NCI-H1436 (cell line): Measurements from ENCODE around the gene PROM1.
A peak's percentile ranks its signal among the peaks of the same experiment; 100 is the strongest.

Experiments used
- DNase-seq: peaks from one replicate; lab custom pipeline; 2025; lab: John Stamatoyannopoulos, UW

PROM1 gene

DNA sequence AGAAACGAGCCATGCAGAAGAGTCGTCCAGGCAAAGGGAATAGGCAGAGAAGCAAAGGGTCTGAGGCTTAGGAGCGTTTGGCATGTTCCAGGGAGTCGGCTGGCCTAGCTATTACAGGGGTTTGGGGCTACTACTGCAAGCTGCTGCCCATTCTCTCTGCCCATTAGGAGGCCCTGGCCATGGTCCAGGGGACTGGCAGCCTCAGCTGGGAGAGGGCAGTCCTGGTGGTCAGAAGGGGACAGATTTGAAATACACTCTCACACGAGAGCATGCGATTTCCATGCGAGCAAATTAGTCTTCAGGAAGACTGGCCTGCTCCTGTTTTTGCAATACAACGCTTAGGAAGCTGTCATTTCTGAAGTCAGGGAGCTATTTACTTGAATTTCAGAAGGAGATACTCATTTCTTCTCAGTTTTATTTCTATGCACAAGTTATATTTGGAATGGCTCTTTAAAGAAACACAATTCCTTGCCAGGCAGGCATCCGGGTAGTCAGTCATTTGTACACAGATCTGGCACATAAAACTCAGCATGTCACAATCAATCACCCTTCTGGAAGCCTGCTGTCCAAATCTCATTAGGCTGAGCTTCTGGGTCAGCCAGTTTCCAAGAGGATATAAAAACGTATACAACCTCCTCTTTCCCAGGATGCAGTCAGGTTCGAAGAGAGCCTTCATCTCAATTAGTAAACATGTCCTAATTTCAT is 27.0 kb downstream of the PROM1 start:
- no peak for DNase-seq

DNA sequence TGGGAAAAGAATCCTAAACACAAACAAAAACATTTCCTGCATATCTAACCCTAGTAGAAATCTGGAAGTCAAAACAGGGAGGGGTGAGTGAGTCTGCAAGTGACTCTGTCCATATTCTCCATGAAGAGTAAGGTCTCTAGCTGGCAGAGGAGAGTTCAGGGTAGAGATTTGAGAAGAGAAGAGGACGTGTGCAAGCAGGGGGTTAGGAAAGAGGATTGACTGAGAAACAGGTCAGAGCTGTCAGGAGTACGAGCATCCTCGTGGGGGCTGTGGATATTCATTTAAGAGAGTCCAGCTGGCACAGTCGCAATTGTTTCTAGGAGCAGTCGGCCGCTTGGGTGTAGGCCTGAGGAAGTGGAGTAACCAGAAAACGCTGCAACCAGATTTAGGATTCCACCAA is 27.9 kb downstream of the PROM1 start:
- no peak for DNase-seq

DNA sequence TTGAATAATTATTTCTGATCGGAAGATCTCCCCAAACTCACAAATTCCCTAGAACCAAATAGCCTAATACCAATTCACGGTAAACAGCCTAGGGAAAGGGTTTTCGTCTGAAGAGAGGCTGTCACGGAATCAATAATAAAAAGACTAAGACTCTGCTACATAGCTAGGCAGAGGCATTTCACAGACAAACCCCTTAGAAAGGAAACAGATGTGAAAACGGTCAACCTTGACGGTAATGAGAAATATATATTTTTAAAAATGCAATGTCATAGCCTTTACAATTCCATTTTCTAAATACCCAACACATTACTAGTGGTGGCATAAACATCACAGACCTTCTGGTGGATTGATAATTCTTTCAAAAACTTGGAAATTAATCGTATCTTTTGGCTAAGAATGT is 28.4 kb downstream of the PROM1 start:
- DNase-seq = no peak

DNA sequence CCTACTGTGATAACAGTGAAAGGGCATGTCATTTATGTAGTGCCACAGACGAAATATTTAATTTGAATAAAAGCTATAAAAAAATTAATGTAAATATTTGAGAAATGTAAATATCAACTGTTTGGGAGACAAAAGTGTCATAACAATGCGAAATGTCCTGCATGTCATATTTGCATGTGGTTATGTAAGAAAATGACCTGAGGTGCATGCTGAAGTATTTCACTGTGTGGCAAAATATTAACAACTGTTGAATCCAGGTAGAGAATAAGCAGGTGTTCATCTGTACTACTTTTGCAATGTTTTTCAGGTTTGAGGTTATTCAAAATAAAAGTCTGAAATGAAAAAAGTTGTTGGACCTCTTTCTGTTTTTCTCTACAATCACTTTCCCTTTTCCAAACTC is 30.9 kb downstream of the PROM1 start:
- no peak for DNase-seq

DNA sequence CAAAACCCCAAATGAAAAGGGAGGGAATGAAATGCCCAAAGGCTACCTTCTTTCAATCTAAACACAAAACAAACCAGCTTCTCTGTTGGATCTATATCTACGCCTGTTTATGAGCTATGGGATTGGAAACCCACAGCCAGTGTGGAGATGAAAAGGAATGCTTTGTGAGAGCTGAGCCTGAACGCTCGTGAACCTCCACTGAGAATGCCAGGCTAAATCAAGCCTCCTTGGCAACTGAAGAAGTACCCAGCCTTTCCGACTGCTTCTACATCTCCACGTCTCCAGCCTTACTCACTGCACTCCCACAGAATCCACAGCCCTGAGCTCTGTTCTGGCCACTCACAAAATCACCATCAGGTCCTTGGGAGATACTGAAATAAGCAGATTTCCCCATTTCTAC is 31.8 kb downstream of the PROM1 start:
- DNase-seq = no peak

DNA sequence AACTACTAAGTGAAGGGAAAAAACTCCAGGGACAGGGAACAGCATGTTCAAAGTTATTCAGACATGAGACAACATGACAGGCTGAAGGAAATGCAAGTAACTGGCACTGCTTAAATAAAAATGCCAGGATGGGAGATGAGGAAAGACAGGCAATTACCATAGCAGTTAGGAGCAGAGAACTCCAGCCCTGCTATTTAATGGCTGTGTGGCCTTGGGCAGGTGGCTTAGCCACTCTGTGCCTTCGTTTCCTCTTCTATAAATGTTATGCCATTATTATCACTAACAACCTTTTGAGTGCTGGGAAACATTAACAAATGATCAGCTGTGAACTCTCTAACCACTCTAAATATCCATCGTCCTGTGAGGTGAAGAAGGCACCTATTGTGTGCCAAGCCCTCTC is 32.7 kb downstream of the PROM1 start:
- no peak for DNase-seq

DNA sequence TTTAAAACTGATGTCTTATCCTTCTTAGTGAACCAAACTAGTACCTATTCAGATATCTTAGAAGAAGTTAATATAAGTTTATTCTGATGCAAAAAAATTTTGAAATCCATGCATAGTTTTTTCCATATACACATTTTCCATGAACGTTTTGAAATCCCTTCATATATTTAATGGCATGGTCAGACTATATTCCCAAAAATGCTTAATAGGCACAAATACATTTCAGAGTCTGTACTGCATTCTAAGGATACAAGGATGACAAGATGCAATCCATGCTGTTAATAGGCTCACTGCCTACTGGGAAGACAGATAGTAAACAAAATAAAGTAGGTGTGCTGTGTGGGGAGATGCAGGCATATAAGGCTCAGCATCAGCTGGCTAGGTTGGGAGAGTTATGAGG is 33.2 kb downstream of the PROM1 start:
- no peak for DNase-seq

DNA sequence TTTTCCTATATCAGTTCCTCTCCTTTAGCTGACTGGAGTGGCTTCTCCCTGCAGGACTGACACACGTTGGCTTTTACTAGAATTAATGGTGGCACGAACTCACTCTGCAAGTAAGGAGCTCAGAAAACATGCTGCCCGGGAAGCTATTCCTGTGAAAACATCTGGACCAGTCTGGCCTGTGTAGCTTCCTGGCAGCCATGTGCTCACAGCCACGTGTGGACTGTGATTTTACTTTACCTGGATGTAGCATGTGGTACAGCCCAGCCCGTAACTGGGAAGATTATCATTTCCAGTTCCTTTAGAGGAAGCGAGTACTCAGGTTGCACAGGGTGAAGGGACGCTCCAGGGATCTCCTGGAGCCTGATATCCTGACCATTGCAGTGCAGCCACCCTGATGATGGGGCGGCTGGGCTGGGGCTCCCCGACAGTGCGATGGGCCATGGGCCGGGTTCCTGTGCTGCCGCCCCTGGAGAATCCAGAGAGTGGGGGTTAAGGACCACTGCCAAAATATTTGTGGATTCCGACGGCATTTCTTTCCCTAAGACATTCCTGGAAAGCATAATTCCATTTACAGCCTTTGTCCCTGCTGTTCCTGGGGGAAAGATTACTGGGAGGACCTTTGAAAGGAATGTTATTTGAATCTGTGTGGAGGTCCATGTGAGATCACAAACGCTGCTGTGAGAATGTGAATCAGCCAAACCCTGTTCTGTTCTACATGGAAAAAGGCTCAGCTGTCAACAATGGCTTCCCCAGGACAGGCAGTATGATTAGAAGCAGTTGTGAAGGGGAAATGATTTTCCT is 35.0 kb downstream of the PROM1 start:
- DNase-seq = no peak

DNA sequence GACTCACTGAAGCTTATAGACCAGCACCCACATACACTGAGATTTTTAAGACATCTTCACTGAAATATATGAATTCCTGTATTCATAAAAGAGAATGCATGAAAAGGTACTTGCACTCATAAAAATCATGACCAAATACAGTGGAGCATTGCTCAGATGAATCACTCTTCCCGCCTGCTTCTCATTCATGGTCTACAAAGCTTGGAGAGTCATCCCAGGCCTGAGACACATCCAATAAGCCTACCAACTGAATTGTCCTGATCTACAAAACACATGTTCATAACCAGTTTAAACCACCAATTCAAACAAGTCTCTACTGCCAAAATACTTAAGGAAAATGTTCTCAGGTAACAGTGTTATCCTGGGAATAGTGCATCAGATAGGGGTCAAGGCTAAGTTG is 38.1 kb downstream of the PROM1 start:
- no peak for DNase-seq

DNA sequence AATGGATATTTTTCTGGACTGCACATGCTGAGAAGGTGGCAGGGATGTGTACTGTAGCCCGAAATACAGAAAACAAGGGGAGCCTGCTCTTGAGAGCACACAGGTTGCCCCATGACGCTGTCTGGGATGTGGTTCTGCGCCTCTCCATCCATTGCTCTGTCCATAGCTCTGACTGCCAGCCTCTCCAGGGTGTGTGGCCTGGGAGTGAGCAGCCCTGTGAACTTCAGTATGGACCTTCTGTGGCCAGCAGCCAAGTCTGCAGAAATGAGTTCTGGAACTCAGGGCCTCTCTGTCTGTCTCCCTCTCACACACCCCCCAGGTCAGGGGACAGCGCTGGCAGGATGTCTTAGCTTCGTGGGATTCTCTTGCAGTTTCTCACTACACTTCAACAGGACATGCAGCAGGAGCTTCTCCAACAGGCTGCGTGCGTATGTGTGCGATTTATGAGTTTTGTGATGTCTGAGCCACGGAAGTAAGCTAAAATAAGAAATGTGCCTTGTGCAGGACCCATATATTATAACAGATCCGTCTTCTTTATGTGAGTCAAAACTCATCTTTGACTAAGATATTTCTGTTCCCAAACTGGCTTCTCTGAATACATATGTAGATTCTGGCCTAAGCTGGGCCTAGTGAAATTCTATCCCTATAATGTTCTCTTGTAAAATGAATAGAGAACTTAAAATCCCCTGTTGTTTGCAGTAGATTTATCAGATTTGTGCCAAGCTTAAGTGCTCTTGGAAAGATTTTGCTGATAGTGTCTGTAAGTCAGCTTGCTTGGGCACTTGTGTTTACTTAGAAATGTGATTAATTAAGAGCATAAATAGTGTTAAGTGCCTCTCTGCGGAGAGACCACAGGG is 40.0 kb downstream of the PROM1 start:
- no peak for DNase-seq

DNA sequence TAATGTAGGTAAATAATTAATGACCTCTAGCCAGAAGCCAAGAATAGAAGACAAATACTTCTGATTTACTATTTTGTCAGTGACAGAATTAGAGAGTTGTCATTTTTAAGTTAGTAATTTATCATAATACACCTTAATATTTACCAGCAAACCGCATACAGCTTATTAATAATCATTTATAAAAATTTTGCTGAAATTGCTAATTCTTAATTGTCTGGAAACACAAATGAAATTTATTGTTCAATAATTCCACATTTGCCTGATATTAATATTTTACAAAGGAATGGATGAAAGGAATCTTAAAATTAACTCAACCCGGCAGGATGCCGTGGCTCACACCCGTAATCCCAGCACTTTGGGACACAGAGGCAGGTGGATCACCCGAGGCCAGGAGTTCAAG is 44.7 kb downstream of the PROM1 start:
- DNase-seq = no peak

DNA sequence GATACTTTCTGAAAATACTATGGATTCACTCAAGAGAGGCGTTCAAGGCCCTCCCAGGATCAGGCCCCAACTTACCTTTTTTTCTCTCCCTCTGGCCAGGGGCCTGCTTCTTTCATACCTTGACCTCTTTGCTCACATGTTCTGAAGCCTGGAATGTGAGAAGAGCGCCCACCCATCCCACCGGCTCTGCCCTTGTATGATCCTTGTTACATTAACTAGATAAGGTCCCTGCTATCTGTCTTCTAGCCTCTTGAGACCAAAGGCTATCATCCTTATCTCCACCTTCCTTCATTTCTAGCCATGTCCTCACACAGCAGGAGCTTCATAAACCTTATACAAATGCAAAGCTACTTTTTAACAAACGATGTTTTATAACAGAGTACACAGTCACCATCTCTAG is 45.9 kb downstream of the PROM1 start:
- no peak for DNase-seq

DNA sequence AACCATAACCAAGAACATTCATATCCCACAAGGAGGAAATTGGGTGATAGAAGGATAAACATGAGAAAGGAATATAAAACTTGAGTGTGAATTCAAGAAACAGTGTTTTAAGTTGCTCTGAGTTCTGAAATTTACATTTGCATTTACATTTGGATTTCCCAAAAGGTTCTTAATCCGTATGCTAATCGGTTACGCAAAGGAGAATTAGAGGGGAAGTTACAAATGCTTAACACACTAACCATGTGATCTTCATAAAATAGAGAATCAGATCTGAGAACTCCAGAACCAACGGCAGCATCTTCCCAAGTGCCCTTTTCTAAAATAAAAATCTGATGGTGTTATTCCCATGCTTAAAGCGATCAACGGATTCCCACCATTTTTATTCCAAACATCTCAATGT is 48.0 kb downstream of the PROM1 start:
- DNase-seq = no peak

DNA sequence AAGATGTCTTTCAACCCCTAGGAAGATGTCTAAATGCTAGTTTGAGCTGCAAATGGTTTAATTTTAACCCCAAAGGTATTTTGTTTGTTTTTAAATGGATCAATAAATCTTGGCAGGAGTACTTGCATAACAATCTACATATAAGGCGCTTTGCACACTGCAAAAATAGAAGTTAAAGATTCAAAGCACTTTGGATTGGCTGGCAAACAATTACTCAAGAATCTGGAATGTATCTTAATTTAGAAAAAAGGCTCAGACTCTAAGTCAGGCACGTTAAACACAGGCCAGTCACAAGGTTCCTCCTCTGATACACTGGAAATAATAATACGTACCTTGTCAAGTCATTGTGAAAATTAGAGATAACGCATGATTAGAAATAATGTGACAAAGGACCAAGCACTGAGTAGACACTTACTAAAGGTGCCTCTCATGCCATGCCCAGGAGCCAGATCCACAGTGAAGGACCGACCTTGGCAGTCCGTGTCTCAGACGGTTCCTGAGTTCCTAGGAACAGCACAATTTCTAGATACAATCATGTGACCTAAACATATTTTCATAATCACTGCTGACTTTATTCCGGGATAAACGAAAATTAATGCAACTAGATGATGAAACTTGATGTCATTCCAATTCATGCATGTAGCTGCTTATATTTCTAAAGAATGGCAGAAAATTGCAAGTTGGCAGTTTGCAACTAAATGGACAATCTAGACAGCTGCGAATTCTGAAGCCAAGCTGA is 49.6 kb downstream of the PROM1 start:
- no peak for DNase-seq

DNA sequence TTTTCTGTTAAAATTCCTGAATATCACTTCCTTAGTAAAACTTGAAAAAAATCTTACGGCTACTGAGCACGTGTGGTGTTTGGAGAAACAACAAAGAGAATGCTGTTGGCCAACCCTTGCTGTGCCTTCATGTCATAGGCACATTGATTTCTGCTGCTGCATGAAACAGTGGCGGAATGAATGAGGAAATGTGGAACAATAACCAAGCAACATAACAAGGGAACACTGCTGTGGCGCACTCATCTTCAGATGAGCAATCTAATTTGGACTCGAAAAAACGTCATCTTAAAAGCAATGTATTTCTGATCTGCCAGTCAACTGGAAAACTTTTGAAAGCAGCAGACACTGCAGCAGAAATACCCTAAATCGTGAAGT is 51.4 kb downstream of the PROM1 start:
- DNase-seq = no peak

DNA sequence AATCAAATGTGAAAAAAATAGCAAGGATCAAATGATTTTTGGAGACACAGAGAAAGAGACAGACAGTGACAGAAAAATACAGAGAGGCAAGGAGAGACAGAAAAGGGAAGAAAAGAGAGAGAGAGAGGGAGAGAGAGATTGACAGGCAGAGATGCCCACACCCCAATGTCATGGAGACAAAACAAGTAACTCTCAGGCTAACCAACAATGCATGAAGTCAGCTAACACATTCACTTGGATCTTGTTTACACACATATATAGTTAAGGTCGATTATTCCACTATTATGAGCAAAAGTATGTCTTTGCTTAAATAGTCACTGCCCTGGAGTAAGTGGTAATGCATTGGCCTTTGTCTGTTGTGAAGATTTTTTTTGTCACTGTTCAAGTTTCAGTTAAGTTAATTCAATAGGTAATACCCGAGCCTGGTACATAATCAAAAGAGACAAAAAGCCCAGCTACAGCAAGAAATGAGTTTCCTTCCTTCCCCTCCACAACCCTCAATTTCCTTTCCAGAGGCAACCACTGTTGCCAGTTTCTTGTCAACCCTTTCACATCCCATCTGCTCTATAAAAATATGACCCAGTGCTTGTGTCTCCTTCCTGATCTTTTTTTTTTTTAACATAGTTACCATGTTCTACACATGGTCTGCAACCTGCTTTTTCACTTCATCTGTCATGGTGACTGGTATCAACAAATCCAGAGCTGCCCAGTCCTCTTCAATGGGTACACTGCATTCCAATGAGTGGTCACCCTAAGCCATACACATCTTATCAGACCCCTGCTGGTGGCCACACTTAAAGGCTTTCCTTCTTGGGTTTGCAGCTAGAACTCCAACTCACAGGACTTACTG is 52.1 kb downstream of the PROM1 start:
- no peak for DNase-seq

DNA sequence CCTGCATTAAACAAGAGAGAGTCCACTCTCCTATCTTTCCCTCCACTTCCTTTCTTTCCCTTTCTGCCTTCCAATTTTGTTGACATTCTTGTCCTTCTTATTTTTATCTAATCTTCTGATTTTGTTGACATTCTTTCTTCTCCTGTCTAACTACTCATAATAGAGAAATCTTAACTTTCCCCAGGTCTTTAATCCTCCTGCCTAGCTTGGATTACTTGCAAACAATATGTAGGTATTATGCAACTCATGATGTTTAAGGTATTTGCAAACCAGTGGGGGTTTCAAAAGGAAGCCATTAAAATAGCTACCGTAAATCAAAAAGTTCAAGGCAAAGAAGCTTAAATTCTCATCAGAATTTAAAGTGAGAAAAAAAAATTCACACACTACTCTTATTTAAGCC is 53.9 kb downstream of the PROM1 start:
- no peak for DNase-seq

DNA sequence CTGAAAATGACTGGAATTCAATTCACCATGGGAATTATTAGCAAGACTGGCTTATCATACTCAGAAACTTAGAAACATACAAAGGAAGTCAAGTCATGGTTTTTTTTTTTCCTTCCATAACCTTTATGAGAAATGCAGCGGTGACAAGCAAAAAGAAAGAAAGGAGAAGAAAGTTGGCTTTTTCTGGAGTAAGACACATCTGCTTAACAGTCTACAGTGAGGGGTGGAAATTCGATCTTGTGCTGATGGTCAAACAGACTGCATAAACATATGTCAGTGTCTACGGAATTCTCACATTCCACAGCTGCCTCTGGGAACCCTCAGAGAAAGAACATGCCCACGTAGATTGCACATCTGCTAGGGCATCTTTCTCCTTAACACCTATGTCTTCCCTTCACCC is 54.6 kb downstream of the PROM1 start:
- no peak for DNase-seq

DNA sequence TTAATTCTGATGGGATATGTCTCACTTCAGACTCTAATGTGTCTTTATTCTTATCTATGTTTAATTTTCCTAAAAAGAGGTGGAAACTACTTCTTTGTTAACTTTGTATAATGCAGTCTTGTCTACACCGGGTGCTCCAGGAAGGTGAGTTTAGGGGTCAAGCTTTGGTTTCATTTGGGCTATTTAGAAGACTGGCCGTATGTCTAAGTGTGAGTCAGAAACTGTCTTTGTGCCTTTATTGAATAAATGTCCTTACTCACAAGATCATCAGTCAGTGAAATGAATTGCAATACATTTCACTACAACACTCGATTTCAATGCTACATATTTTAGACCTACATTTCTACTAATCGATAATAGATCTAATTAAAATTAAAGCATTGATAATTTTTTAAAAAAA is 56.2 kb downstream of the PROM1 start:
- DNase-seq = no peak

DNA sequence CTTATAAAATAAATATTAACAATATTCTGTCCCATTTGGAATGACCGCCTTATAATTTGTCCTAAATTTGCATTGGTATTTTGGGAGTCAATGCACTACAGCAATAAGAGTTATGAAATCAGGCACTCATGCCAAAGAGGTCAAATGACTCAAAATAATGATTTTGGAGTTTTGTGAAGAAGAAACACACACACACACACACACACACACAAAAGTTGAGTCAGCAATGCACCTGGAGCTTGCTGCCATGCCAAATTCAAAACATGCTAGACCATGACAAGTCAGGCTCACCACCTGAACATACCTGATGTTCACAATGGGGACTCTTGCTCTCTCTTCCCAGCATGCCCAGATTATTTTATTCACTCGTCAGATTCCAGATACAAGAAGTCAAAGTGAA is 56.7 kb downstream of the PROM1 start:
- no peak for DNase-seq

DNA sequence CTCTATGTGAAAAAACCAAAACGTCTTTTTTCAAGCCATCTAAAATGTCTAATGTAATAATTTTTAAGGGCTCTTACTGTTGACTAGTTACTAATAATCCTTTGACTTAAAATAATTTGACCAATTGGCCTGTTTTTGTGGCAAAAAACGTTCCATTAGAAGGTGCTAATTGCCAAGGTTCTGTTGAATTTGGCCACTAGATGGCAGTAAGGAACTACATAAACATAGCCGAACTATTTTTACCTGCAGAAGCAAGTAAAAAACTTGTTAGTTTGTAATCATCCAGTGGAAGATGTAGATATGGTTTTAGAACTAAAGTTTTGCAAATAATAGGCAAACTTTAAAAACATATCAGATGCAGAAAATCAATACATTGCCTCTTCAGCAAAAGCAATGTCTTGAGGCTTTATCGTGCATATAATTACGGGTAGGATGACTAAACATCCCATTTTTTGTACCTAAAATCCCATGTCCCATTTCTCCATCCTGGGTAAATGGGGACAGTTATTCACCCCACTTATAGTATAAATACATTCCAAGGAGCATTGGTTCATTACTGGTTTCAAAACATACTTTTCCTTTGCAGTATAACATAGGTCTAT is 57.6 kb downstream of the PROM1 start:
- peak; percentile 22 for DNase-seq
